ENCODE measurements around the gene FEN1. TPM values are rescaled to one million over a fixed set of nuclear protein-coding genes. Genes with fewer than 3 reads are reported as not detected.

FEN1 gene
- total and polyA plus RNA-seq, 2 donors (not counting 1 experiment from before 2014, with no cell fraction given), result 3.4 to 9.8 TPM

DNA sequence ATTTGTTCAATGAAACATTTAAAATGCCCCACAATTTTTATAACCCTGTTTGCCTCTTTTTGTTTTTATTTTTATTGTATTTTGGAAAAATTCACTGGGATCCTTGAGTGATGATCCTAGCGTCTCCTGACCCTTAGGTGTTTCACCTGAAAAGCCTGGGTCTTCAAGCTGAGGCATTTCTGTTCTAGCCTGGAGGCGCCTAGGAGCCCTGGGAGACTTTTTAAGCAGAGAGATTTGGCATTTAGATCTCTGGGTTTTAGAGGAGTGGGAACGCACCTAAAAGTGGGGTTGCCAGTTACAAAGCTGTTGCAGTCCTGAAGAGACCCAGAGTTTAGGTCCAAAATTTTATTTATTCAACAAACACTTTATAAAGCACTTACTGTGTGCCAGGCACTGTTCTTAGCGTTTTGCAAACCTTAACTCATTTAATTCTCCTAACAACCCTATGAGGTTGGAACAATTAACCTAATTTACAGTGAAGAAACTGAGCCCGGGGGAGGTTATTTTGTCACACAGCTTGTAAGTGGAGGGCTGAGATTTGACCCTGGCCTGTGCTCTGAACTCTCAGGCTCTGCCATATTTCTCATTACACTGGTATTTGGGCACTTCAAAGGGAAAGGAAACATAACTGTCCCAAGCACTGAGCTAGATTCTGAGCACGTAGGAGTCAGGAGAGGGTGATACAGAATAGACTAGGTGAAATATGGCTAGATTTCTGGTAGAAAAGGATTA, 24.9 kb downstream of the FEN1 start:
- H3K27me3 Mint-ChIP-seq, result no peaks in the 10 kb centered on the region
- peak overlapping the region; percentile 90 for H3K4me3 Mint-ChIP-seq
- peaks cover 0 to 17% (median 4%) of the 10 kb centered on the region in 4 experiments for H3K27me3 ChIP-seq (replicated peaks in 1 of 4; ENCODE audit: control extremely low read depth in 1 of 4, control insufficient read depth in 3 of 4, insufficient read depth in 4 of 4, low read length in 3 of 4)

More for the DNA sequence above, 24.9 kb downstream of the FEN1 start:
- no peak overlapping the region for H3K27ac ChIP-seq (ENCODE audit: low read length in 2 of 2)
- peak overlapping the region in 3 of 5 experiments; percentile 70 to 77 (median 72) for H3K4me3 ChIP-seq (ENCODE audit: control extremely low read depth in 1 of 5, extremely low read depth in 1 of 5, insufficient read depth in 1 of 5, low read depth in 2 of 5, low read length in 4 of 5)
- intact Hi-C loops (cut with micrococcal nuclease), result loop anchor here (1.0 to 5.0 kb wide), 3 partner anchors 25 to 305 kb away; partner anchors contain the start of genes FADS3, FEN1, INCENP and TMEM258
- H3K79me2 ChIP-seq (ENCODE audit: control insufficient read depth, insufficient read depth, low read length), result no peaks in the 10 kb centered on the region
- ATAC-seq (ENCODE audit: low read depth) (no peak), DNase-seq (no peak)
- H3K27ac Mint-ChIP-seq, result no peak overlapping the region
- H4K20me1 ChIP-seq (ENCODE audit: control insufficient read depth, insufficient read depth, low read length, poor library complexity, severe bottlenecking), result no peaks in the 10 kb centered on the region
- peaks cover 15% of the 10 kb centered on the region for H3K4me1 Mint-ChIP-seq
- H3K9me3 Mint-ChIP-seq (ENCODE audit: insufficient read depth), result no peaks in the 10 kb centered on the region
- TF ChIP-seq CTCF (IDR thresholded peaks at IDR 0.05), result no peak
- no peak for TF ChIP-seq EZH2 (IDR thresholded peaks at IDR 0.05; ENCODE audit: borderline replicate concordance, insufficient read depth, low read depth, low read length, poor library complexity, severe bottlenecking)
- H3K4me2 ChIP-seq (replicated peaks; ENCODE audit: low read depth, low read length, poor library complexity, severe bottlenecking), result peak overlapping the region; percentile 100
- no peak overlapping the region for H3K9ac ChIP-seq (ENCODE audit: low read length)
- H2AFZ ChIP-seq (ENCODE audit: insufficient read depth, low read depth, low read length, poor library complexity, severe bottlenecking), result peak overlapping the region; percentile 94
- CTCF ChIA-PET, result interaction anchor here (0.9 to 6.1 kb wide), 6 partner anchors 11 to 291 kb away, joined by 3 to 77 read pairs (median 9); partner anchors contain the start of gene FADS2
- H3K9me3 ChIP-seq (ENCODE audit: control extremely low read depth in 1 of 3, control insufficient read depth in 2 of 3, insufficient read depth in 1 of 3, low read length in 2 of 3), result peaks cover 0 to 6% (median 0%) of the 10 kb centered on the region in 3 donors
- H3K4me1 ChIP-seq (ENCODE audit: control insufficient read depth in 2 of 2, insufficient read depth in 2 of 2, low read length in 2 of 2), result peaks cover 9 to 24% of the 10 kb centered on the region in 2 donors
- no peaks in the 10 kb centered on the region for H3K36me3 ChIP-seq (replicated peaks in 1 of 2; ENCODE audit: control extremely low read depth in 1 of 2, control insufficient read depth in 1 of 2, extremely low read depth in 1 of 2, insufficient read depth in 2 of 2, low read length in 1 of 2)
- WGBS (ENCODE audit: insufficient coverage), result 89% methylated on average over 2 of the region's 6 CpGs
- POLR2A ChIA-PET, result interaction anchor here (1.2 kb wide), 1 partner anchor 17 kb away, joined by 3 read pairs; no protein-coding TSS in a partner anchor

All from B cell (primary cell).